Measurements from ENCODE around the gene ABCA9.

DNA sequence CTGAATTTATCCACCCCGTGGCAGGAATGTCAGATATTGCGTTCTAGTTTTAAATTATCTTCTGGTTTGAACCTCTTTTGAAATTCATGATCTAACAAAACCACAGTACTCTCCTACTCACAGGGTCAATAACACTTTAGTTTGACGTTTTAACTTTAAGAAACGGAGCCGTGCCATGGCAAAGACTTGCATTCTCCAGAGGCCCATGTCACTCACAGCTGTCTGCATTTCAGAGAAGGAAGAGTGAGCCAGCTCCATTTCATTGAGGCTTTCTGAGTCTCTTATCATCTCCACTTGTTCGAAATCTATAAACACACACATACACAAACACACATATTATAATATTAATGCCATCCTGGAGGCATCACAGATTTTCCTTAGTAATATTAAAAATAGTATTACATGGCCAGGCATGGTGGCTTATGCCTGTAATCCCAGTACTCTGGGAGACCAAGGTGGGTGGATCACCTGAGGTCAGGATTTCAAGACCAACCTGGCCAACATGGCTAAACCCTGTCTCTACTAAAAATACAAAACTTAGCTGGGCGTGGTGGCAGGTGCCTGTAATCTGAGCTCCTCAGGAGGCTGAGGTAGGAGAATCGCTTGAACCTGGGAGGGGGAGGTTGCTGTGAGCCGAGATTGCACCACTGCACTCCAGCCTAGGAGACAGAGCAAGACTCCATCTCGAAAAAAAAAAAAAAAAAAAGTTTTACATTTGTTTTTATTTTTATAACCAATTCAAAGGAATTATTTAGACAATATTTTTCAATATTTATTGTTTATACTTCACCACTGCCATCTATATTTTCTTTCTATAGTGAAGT lies 45.4 kb upstream of the ABCA9 start:
- no peak for TF ChIP-seq POLR2A (IDR thresholded peaks at IDR 0.05; ENCODE audit: low read depth, low read length)
- no peak for TF ChIP-seq POLR2AphosphoS5 (IDR thresholded peaks at IDR 0.05; ENCODE audit: low read depth, low read length)

Measured in GM12892 (cell line).